Gastrocnemius medialis (tissue), 4 donors: ENCODE measurements around the gene SHOC2. TPM values are rescaled to one million over a fixed set of nuclear protein-coding genes. Genes with fewer than 3 reads are reported as not detected.

Source experiments
- ATAC-seq, 2 donors: fragments of 150-250 bp; one replicate each; pipeline ENCODE4 v1.9.1; 2016
- DNase-seq, 2 donors: peaks; one replicate each; pipeline ENCODE4 v3.0.0-alpha.2; 2019
- H3K27ac ChIP-seq, 4 donors: fragments of 200-600 bp; sonication (generic); 1 replicate in 1 of 4; 2 replicates in 3 of 4; pipeline ENCODE4 v1.5.1; 2016 to 2018; ENCODE audit warnings: mild to moderate bottlenecking in 2 of 4, moderate library complexity in 1 of 4
- H3K27me3 ChIP-seq, 3 donors: fragments of 200-600 bp; sonication (generic) in 2 of 3; 1 replicate in 1 of 3; 2 replicates in 2 of 3; pipeline versions ENCODE4 v1.5.1 to v1.6.0; 2016 to 2019; ENCODE audit warnings: mild to moderate bottlenecking in 1 of 3, moderate library complexity in 1 of 3
- H3K36me3 ChIP-seq, 2 donors: fragments of 200-600 bp; sonication (generic) in 1 of 2; one replicate each; pipeline ENCODE4 v1.5.1; 2017 to 2018
- H3K4me1 ChIP-seq, 2 donors: fragments of 200-600 bp; sonication (generic) in 1 of 2; one replicate each; pipeline ENCODE4 v1.5.1; 2016 to 2017; ENCODE audit warnings: mild to moderate bottlenecking in 2 of 2
- H3K4me3 ChIP-seq, 4 donors: fragments of 200-600 bp; sonication (generic) in 3 of 4; 1 replicate in 1 of 4; 2 replicates in 3 of 4; pipeline ENCODE4 v1.5.1; 2016 to 2019; ENCODE audit warnings: mild to moderate bottlenecking in 2 of 4
- H3K9me3 ChIP-seq, 3 donors: fragments of 200-600 bp; sonication (generic) in 2 of 3; 1 replicate in 1 of 3; 2 replicates in 2 of 3; pipeline ENCODE4 v1.5.1; 2016 to 2019
- POLR2A ChIP-seq, 2 donors: fragments of 450-650 bp; IDR thresholded peaks; one replicate each; pipeline ENCODE4 v1.6.1; 2017; ENCODE audit warnings: antibody characterized with exemption in 2 of 2, mild to moderate bottlenecking in 2 of 2, moderate library complexity in 2 of 2
- in situ Hi-C, 4 donors: fragments of 200-750 bp; cut with MboI; loops; one replicate each; pipeline versions ENCODE4 v1.15.0 to v1.8.0; 2017; ENCODE audit warnings: low sequenced_read_pairs in 4 of 4
- intact Hi-C: fragments of 100-400 bp; cut with DNase I; formaldehyde crosslinking; loops from one replicate; pipeline ENCODE4 v1.15.1; 2023; ENCODE audit warnings: low total_unique reads
- total RNA-seq, 4 donors: library from RNA; depleted of rRNA; stranded (reverse); fragments of >200 nt; gene quantifications; one replicate each; pipeline versions ENCODE4 v1.1.0 to v1.2.3, GENCODE V29; 2016
- TF ChIP-seq, protein P1 (sequence below), 5 experiments: fragments of 450-650 bp in 3 of 5; fragments of 200-600 bp in 2 of 5; sonication (generic) in 2 of 5; IDR thresholded peaks in 4 of 5; conservative IDR thresholded peaks in 1 of 5; 1 replicate in 4 of 5; 2 replicates in 1 of 5; pipeline ENCODE4 v1.5.1; 2016 to 2019; ENCODE audit warnings: antibody characterized with exemption in 5 of 5, mild to moderate bottlenecking in 3 of 5, moderate library complexity in 3 of 5

SHOC2 gene
- total RNA-seq, 4 donors from 2014 or later = 35.3 to 51.5 (median 43.5) TPM

DNA sequence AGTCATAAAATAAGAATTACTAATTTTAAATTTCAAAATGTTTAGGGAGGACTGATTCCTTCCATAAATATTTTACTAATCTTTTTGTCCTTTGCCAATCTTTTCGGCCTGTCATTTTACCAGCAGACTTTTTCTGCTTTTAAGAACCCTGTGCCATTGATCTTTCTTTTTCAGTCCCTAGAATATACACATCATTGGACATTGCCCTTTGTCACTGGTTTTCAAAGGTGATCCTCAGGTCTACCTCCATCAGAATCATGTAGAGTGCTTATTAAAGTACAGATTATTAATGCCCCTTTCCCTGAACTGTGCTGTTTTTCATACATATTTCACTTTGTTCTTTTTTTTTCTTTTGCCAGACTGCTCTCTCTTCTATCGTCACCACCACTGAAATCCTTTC lies 43.8 kb downstream of the SHOC2 start:
- Histone ChIP-seq H3K4me1 (peaks cover 32 to 41% of the 10 kb centered on the region in 2 donors), H3K36me3 (no peaks in the 10 kb centered on the region), H3K27me3 (no peaks in the 10 kb centered on the region), H3K9me3 (no peaks in the 10 kb centered on the region), H3K27ac (no peak overlapping the region), H3K4me3 (no peak overlapping the region)
- no peak for ATAC-seq
- no peak for DNase-seq
- in situ Hi-C loops (no loop called here), intact Hi-C loops (no loop called here)
- TF ChIP-seq POLR2A (IDR thresholded peaks at IDR 0.05) = no peak
- TF ChIP-seq, protein P1, sequence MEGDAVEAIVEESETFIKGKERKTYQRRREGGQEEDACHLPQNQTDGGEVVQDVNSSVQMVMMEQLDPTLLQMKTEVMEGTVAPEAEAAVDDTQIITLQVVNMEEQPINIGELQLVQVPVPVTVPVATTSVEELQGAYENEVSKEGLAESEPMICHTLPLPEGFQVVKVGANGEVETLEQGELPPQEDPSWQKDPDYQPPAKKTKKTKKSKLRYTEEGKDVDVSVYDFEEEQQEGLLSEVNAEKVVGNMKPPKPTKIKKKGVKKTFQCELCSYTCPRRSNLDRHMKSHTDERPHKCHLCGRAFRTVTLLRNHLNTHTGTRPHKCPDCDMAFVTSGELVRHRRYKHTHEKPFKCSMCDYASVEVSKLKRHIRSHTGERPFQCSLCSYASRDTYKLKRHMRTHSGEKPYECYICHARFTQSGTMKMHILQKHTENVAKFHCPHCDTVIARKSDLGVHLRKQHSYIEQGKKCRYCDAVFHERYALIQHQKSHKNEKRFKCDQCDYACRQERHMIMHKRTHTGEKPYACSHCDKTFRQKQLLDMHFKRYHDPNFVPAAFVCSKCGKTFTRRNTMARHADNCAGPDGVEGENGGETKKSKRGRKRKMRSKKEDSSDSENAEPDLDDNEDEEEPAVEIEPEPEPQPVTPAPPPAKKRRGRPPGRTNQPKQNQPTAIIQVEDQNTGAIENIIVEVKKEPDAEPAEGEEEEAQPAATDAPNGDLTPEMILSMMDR (IDR thresholded peaks at IDR 0.05 in 4 of 5, conservative IDR thresholded peaks at IDR 0.05 in 1 of 5) = no peak

DNA sequence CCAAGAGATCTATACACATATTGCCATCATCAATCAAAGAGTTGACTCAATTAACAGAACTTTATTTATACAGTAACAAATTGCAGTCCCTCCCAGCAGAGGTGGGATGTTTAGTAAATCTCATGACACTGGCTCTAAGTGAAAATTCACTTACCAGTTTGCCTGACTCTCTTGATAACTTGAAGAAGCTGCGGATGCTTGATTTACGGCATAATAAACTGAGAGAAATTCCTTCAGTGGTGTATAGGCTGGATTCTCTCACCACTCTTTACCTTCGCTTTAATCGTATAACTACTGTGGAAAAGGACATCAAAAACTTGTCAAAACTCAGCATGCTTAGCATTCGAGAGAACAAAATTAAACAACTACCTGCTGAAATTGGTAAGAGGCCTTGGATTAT lies 45.3 kb downstream of the SHOC2 start:
- peaks cover 24 to 31% of the 10 kb centered on the region in 2 donors for H3K4me1 ChIP-seq

DNA sequence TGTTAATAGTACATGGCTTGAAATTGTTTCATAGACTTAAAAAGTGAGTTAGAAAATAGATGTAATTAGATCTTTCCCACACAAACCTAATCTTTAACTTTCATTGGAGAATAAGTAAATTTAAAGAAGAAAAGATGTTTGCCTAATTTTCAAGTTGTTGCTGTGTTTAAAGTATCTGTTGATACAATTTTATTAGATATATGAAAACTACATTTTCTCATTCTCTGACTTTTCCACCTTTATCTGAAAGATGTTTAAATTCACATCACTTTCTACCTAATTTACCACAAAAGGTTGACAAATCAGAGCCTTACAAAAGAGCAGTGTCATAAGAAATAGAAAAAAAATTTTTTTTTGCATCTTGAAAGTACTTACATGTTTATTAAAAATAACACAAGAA lies 45.8 kb downstream of the SHOC2 start:
- no peak overlapping the region for H3K4me3 ChIP-seq
- TF ChIP-seq, protein P1 (IDR thresholded peaks at IDR 0.05 in 4 of 5, conservative IDR thresholded peaks at IDR 0.05 in 1 of 5) = no peak
- TF ChIP-seq POLR2A (IDR thresholded peaks at IDR 0.05) = no peak
- no peak overlapping the region for H3K27ac ChIP-seq
- H3K27me3 ChIP-seq = no peaks in the 10 kb centered on the region
- H3K36me3 ChIP-seq = no peaks in the 10 kb centered on the region
- no peaks in the 10 kb centered on the region for H3K9me3 ChIP-seq
- DNase-seq = no peak
- intact Hi-C loops = no loop called here
- ATAC-seq = no peak
- H3K4me1 ChIP-seq = peaks cover 19 to 27% of the 10 kb centered on the region in 2 donors
- in situ Hi-C loops = no loop called here

More for the DNA sequence above, 45.3 kb downstream of the SHOC2 start:
- no peak for DNase-seq
- in situ Hi-C loops (no loop called here), intact Hi-C loops (no loop called here)
- TF ChIP-seq, protein P1 (IDR thresholded peaks at IDR 0.05 in 4 of 5, conservative IDR thresholded peaks at IDR 0.05 in 1 of 5) = no peak
- H3K36me3 ChIP-seq = no peaks in the 10 kb centered on the region
- H3K4me3 ChIP-seq = no peak overlapping the region
- no peak overlapping the region for H3K27ac ChIP-seq
- ATAC-seq = no peak
- no peaks in the 10 kb centered on the region for H3K9me3 ChIP-seq
- no peaks in the 10 kb centered on the region for H3K27me3 ChIP-seq

DNA sequence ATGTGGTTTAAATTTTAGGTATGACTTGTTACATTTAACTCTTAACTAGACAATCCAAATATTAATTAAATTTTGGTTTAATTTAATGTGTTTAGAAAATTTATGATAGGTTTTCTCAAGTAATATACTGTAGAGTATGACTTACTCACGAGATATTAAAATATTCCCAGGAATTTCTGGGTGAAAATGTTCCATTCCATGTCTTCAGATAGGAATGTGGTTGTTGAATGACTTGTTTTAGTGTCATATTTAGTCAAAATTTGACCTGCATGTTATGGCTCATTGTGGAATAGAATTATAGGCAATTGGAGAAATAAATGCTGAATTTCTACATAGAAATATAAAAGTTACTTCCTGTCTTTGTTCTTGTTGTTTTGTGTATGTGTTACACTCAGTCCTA lies 46.7 kb downstream of the SHOC2 start:
- H3K4me1 ChIP-seq = peaks cover 19 to 25% of the 10 kb centered on the region in 2 donors
- no peaks in the 10 kb centered on the region for H3K36me3 ChIP-seq
- intact Hi-C loops (no loop called here), in situ Hi-C loops (no loop called here)
- no peaks in the 10 kb centered on the region for H3K27me3 ChIP-seq
- TF ChIP-seq, protein P1 (IDR thresholded peaks at IDR 0.05 in 4 of 5, conservative IDR thresholded peaks at IDR 0.05 in 1 of 5) = no peak
- TF ChIP-seq POLR2A (IDR thresholded peaks at IDR 0.05) = no peak
- ATAC-seq = no peak
- no peak overlapping the region for H3K4me3 ChIP-seq
- no peak overlapping the region for H3K27ac ChIP-seq
- no peak for DNase-seq
- no peaks in the 10 kb centered on the region for H3K9me3 ChIP-seq

DNA sequence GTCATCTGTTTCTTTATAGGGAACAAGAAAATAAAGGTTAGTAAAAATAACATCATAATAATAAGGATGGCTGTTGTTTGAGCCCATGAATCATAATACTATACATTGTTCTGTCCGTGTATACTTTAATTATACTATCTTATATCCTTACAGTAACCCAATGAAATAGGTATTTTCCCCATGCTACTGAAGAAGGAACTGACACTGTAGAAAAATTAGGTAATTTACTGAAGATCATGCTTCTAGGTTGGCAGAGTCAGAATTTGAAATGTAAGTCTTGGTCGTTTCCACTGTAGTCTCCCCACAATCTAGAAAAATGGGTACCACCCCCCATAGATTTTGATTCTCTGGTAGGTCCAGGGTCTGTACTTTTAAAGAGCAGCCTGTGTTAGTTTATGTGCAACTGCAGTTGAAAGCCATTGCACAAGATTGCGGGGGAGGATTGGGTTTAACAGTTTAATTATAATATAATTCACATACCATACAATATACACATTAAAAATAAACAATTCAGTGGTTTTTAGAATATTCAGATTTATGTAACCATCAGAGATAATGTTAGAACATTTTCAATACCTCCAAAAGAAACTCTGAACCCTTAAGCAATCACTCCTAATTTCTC lies 47.7 kb downstream of the SHOC2 start:
- H3K9me3 ChIP-seq = no peaks in the 10 kb centered on the region
- DNase-seq (no peak), ATAC-seq (no peak)
- no peak for TF ChIP-seq POLR2A (IDR thresholded peaks at IDR 0.05)
- TF ChIP-seq, protein P1 (IDR thresholded peaks at IDR 0.05 in 4 of 5, conservative IDR thresholded peaks at IDR 0.05 in 1 of 5) = no peak
- no peak overlapping the region for H3K27ac ChIP-seq
- H3K4me1 ChIP-seq = peaks cover 18 to 23% of the 10 kb centered on the region in 2 donors
- no peak overlapping the region for H3K4me3 ChIP-seq
- intact Hi-C loops (no loop called here), in situ Hi-C loops (no loop called here)
- no peaks in the 10 kb centered on the region for H3K36me3 ChIP-seq
- H3K27me3 ChIP-seq = no peaks in the 10 kb centered on the region
